NCI-H2081 treated with DMSO at 0.1 percent for 48 hours (cell line): ENCODE measurements around the gene TEDC2.
"Not testable (repeated sequence)": the region's sequence is repeated elsewhere in the genome, so short reads cannot be mapped to it uniquely, and the experiment has no call there.

Experiments used
- DNase-seq: peaks from one replicate; lab custom pipeline; 2025; lab: John Stamatoyannopoulos, UW

TEDC2 gene

DNA sequence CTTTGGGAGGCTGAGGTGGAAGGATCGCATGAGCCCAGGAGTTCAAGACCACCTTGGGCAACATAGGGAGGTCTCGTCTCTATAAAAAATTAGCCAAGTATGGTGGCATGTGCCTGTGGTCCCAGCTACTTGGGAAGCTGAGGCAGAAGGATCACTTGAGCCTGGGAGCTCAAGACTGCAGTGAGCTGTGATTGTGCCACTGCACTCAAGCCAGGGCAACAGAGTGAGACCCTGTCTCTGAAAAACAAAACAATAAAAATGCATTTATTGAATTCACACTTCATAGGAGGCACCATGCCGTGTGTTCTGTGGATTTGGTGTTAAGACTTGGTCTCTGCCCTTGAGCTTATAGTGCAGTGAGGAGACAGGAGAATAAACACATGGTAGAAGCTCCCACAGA is 17.4 kb downstream of the TEDC2 start:
- no peak for DNase-seq

DNA sequence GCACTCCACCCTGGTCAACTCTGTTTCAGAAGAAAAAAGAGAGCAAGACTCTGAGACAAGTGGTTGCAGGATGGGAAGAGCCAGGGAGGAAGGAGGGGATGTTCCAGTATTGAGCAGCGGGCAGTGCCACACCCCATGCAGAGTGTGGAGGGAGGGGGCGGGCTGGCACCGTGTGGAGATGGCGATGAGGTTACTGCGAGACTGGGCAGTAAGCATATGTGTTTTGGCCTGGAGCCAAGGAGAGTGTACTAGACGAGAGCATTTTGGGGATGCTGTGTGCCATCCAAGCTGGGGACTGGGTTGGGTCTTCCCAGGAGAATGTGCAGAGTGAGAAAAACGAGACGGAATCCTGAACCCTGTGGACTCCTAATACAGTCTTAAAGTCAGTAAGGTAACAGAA is 18.4 kb downstream of the TEDC2 start:
- no peak for DNase-seq

DNA sequence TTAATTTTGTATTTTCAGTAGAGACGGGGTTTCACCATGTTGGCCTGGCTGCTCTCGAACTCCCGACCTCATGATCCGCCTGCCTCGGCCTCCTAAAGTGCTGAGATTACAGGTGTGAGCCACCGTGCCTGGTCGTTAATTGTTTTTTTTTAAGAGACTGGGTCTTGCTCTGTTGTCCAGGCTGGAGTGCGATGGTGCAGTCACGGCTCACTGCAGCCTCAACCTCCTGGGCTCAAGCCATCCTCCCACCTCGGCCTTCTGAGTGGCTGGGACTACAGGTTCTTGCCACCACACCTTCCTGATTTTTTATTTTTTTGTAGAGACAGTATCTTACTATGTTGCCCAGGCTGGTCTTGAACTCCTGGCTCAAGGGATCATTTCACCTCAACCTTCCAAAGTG is 20.1 kb downstream of the TEDC2 start:
- DNase-seq: not testable (repeated sequence)

DNA sequence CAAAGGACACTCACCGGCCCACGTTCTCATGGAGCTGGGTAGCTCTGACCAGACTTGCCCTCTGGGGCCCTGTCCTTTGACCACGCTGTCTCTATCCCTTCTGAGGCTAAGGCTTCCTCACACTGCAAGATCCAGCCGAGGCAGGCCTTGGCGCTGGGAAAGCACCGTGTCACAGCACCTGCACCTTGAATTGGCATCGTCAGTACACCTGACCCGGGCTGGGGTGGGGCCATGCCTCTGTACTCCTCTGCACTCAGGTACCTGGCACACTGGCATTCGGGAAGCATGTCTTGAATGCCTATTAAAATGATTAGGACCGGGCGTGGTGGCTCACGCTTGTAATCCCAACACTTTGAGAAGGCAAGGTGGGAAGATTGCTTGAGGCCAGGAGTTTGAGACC is 21.0 kb downstream of the TEDC2 start:
- DNase-seq: no peak

DNA sequence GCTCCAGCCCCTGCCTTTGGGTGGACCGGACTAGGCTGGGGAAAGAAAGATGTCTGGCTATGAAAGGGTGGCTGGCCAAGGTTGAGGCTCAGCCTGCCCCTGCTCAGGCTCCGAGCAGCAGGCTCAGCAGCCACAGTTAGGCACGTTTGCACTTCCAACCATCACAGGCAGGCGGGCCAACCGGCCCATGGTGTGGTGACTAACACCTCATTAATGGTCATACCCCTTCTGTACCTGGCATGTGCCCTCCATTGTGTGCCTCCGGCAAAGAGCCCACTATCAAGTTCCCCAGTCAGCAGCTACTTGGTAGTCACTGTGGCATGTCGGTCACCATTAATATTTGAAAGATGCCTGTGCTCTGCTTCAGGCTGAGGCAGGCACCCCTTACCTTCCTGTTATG is 21.8 kb downstream of the TEDC2 start:
- no peak for DNase-seq

DNA sequence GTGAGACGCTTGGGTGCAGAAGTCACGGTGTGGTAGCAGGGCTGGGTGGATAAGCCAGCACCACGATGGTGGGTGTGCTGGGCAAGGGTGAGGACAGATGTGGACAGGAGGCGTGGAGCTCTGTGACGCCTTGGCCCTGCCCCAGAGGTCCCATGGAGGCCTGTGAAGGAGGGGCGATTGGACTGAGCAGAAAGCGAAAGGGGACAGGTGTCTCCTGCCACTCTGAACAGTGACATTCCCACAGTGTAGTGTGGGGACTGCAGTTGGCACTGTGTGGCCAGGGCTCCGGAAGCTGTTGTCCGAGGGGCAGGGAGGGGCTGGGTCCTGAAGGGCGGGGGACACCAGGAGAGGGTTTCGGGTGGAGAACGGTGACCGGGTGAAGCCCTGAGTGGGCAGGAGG is 22.3 kb downstream of the TEDC2 start:
- no peak for DNase-seq

DNA sequence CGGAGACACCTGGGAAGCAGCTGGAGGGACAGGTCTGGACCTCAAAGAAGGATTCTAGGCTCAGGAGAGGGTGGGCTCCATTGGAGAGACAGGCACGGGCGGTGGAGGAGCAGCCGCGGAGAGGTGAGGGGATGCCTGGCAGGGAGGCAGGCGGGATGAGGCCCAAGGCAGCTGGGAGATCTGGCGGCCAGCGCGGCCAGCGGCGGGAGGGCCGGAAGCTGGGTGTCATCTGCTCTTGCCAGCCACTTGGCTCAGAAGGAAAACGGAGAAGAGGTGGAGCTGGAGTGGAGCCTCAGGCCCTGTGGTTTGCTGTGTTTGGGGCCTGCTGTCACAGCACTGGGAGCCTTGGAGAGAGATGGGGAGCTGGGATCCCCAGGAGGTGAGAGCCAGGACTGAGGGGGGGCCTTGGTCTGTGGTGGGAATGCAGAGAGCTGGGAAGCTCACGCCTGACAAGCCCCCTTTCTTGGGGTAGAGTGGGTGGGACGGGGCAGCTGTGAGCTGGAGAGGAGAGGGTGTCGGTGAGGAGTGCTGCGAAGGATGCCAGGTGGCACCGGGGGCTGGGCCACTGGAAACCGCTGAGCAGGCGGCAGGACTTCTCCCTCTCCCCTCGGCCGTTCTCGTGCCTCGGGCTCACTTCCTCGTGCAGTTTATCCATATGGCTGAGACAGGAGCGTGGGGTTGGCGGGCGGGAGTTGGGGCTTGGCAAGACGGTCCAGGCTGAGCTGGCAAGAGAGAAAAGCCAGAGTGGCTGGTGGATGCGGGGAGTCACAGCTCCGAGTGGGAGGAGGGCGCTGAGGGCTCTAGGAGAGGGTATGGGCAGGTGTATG is 23.0 kb downstream of the TEDC2 start:
- DNase-seq: no peak

DNA sequence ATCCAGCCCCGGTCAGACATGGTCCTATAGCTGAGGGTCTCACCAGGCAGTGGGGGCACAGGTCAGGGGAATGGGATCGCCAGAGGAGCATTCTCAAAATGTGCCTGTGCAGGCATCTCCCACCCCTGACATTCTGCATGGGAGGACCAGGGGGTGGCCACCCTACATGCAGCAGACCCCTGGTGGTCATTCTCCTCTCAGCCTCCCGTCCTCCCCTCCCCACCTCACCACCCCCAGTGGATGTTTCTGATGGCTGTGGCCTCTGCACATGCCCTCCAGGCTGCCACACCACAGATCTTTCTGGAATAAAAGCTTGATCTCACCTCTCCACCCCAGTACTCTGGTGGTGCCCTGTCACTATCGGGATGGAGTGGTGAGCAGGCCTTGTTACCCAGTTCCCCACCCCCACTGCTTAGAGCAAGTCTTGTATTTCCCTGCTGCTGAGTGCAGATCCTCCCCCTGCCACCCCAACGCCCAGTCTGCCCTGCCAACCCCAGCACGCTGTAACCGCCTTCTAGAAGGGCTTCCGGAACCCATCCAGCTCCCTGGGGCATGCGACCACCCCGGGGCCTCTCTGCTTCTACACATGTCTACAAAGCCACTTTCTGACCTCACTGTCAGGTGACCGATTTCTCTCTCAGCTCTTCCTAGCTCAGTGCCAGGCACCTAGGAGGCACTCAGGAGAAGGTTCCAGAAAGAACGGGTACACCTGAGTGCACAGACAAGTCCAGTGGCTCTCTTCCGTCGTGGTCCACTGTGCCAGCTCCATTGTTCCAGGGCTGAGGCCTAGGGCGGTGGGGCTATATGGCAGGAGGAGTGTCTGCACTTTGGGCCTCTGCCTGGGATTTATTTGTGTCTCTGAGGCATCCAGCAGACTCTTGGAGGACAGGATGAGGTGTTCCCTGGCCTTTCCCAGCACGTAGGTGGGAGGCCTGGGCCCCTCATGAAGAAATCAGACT is 24.3 kb downstream of the TEDC2 start:
- DNase-seq: no peak

DNA sequence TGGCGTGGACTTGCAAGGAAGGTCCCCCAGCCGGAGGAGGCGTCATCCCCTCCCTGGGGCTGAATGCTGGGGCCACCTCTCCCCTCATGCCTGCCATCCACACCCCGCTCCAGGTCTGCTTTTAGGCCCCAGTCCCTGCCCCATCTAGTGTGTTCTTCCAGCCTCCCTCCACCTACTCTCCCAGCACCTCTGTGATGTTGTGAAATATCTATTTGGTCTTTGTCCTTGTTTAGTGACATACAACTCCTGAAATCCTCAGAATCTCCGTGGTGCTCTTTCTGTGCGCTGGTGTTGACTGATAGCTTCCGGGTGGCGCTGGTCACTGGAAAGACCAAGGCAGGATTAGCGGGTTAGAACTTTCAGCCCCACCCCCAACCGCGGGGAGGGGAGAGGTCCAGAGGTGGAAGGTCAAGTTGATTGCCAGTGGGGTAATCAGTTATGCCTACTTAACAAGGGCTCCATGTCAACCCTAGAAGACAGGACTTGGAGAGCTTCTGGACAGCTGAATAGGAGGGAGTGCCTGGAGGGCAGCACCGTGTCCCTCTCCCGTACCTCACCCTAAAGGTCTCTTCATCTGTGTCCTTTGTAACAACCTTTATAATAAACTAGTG is 25.1 kb downstream of the TEDC2 start:
- no peak for DNase-seq

DNA sequence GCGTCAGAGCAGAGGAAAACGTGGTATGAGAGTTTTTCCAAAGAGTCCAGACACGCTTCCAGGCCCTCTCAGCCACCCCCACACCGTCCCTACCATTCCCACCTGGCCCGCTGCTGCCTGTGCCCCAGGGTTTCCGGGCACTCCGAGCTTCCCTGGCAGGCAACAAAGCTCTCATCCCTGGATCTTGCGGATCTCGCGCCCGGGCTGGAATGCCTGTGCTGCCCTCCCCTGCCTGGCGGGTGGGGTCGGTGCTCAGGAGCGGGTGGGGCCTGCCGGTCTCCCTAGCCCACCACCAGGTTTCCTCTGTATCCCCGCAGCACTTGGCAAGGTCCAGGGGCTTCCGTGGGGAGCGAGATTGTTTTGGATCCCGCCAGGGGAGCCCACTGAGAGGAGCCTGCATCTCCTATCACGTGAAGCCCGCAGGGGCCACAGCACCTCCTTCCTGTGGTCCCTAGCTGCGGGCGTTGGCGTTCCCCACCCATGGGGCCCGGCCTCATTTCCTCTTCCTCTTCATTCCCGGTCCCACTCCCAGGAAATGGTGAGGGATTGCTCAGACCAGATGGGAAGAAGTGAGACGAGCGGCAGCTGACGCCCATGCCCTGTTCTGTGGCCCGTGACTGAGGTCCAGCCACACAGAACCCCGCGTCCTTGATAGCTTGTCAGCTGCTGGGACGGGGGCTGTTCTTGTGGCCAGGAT is 26.1 kb downstream of the TEDC2 start:
- DNase-seq: no peak

DNA sequence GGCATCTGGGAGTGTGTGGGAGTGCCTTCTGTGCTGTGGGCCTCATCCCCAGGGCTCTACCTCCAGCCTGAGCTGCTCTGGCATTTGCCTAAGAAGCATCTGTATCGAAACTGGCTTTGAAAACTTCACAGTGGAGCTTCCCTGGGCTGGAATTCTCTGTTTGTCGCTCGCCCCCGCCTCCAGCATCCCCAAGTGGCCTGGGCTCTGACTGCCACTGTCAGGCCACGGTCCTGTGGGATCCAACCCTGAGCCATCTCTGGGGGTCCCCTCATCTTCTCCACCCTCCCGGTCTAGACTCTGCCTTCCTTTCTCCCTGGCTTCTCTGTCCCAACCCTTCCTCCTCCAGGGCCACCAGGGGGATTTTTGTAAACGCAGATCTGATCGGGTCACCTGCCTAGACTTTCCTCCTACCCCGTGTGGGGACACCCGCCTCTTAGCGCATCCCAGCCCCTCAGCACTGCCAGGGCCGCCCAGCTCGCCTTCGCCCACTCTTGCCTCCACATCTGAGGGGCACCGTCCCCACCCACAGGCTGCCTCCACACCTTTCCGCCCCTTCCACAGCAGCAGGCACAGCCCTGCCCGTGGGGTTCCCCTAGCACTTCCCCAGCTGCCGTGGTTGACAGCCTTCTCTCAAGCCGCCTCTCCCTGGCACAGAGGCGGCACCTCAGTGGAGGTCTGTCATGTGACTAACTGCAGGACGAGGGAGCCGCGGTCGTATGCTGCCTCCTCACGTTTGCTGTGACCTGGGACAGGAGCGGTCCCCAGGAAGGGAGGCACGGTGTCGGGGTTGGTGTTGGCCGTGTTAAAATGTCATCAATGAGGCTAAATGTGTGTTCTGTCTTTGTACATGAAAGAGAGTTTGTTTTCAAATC is 27.0 kb downstream of the TEDC2 start:
- DNase-seq: no peak

DNA sequence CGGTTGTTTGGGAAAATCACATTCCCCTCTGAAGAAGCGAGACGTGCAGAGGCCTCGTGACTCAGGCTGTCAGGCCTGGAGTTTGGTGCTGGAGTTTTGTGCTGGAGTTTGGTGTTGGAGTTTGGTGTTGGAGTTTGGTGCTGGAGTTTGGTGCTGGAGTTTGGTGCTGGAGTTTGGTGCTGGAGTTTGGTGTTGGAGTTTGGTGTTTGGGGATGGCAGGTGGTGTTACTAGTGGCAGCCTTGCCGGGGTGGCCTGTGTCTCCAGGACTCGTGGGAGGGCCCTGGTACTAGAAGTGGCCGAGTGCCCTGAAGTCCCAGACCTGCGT is 27.6 kb downstream of the TEDC2 start:
- DNase-seq: no peak

DNA sequence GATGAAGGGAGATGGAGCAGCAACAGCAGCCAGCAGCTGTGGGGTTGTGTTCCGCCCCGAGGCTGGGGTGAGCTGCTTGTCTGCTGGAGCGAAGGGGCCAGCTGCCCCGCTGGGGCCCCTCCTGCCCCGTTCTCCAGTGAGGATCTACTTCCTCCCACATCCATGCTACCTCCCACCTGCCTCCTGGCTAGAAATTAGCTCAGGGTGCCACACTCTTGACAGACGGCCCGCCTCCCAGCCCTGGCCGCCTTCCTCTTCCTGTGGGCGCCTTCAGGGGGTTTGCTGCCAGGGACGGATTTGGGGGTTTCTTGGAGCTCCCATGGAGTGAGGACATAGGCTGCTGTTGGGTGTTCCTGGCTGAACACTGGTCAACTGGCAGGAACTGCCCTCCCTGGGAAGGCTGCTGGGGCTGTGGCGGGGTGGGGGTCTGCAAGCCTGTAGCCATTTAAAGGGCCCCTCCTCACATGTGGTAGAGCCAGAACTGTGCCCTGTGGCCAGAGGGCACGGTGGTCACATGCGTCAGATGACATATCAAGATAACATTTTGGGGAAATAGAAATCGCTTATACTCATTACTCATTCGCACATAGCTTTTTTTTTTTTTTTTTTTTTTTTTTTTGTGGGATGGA is 28.1 kb downstream of the TEDC2 start:
- no peak for DNase-seq

DNA sequence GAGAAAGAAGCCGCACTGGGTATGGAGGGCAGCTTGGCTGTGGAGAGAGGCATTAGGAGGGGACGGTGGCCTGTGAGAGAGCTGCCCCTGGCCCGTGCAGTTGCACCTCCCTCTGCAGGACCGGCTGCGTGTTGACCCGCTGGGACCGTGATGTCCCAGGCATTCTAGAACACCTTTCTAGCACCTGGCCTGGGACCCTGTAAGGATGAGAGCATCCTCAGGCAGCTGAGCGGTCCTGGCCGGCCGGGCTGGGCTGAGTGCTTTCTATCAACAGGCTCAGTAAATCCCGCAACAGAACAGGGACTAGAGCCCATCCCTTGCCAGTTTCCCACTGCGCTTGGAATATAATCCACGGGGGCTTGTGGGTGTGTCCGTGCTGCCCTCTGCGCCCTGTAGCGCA is 29.7 kb downstream of the TEDC2 start:
- DNase-seq: no peak

DNA sequence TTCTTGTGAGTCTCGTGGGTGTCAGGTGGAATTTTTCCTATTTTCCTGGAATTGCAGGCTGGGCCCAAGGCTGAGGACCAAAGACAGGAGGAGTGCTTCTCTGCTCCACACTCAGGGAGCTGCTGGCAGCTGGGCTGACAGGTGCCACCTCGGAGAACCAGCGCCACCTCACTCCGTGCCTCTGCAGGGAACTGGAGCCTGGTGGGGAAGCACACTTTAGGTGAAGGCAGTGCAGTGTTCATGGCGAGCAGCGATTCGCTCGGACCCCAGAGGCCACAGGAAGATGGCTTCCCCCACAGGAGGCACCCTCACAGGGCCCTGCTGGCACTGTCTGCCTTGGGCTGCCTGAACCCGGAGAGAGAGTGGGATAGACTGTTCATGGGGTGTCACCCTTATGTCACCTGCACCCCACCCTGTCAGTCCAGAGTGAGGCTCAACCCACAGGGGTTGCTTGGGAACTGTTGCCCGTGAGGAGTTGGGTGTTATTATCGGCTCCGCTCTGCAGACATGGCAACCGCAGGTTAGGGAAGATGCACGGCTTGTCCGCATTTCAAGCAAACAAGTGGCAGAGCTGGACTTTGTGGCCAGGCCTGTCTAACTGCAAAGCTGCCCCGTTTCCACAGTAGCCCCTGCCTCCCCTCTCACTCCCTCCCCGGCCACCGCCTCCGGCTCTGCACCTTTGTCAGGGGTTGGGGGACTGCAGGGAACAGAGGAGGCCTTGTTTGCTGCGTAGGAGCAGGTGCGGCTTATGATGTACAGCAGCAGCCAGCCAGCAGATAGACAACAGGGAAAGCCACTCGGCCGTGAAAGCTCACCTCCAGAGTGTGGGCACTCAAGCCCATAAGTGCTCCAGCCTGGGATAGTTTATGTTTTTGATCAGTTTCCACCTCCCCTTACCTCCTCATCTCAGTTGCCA is 30.5 kb downstream of the TEDC2 start:
- no peak for DNase-seq

DNA sequence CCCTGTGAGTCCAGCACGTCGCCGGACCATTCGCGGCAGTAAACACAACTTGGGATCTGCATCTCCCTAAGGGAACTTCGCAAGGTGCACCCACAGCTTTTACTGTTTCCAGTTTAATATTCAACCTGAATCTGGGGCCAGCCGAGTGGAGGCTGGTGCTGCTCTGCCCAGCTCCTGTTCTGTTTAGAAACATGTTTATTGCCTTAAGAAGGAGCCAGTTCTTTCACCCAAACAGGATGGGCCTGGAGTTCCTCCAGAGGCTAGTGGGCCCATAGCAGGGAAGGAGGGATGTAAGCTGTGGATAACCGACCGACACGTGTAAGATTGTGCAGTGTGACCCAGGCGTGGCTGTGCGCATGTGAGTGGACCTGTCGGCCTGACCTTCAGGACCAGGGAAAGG is 32.4 kb downstream of the TEDC2 start:
- no peak for DNase-seq

DNA sequence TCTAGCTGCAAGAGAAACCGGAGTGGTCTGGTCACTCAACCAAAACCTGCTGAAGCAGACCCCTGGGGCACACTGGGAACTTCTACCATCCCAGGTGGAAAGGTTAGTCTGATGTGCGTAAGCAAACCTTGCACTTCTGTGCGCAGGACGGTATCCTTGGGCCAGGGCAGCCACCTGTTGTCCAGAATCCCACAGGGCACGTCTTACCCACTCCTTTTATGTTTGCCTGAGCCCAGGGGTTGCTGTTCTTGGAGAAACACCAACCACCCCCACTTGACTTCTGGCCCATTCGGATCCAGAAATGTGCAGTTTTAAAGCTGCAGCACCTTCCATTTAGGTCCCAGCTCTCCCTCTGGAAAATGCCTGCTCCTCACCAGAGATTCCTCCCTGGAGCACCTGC is 33.7 kb downstream of the TEDC2 start:
- no peak for DNase-seq

DNA sequence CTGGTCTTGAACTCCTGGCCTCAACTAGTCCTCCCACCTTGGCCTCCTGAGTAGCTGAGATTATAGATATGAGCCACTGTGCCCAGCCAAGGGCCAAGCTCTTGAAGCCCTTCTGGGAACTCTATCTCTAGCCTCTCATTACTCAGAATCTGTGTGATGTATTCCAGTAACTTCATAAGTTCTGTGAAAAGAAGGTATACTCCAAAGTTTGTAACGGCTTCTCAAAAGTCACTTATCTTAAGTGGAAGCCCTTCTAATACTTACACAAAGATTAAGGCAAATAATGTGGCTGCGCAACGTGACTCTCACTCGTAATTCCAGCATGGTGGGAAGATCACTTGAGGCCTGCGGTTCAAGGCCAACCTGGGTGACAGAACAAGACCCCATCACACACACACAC is 34.7 kb downstream of the TEDC2 start:
- DNase-seq: no peak

DNA sequence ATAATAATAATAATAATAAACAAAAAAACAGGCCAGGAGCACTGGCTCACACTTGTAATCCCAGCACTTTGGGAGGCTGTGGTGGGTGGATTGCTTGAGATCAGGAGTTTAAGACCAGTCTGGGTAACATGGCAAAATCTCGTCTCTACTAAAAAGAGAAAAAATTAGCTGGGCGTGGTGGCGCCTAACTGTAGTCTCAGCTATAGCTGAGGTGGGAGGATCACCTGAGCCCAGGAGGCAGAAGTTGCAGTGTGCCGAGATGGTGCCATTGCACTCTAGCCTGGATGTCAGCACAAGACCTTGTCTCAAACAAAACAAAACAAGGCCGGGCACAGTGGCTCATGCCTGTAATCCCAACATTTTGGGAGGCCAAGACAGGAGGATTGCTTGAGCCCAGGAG is 35.1 kb downstream of the TEDC2 start:
- no peak for DNase-seq
